ENCODE results near the gene ENPP7.

GRCh38 chr17:79788455-79788854 lies 57.7 kb downstream of the ENPP7 start:
- TF ChIP-seq CTCF (IDR thresholded peaks at IDR 0.05; ENCODE audit: low read depth, low read length) (no peak), POLR2A (IDR thresholded peaks at IDR 0.05; ENCODE audit: extremely low read depth, insufficient read length) (no peak)

All from NB4 (cell line).